ENCODE data around the gene OXGR1.

OXGR1 gene

GRCh38 chr13:96994017-96994857 is at the start of gene OXGR1:
TSS of gene OXGR1 (minus strand) at chr13:96994476. CDS start at chr13:96987759, 6,717 bp downstream.
- Histone ChIP-seq H3K9me3 (ENCODE audit: low read length) (no peaks in the 10 kb centered on the region), H4K20me1 (ENCODE audit: insufficient read depth, low read length) (no peaks in the 10 kb centered on the region), H3F3A (ENCODE audit: insufficient read depth, low read length) (no peaks in the 10 kb centered on the region), H3K4me2 (ENCODE audit: low read length) (no peak within 1 kb of the TSS), H3K27ac (ENCODE audit: low read depth, low read length, poor library complexity, severe bottlenecking) (no peak within 1 kb of the TSS), H2AFZ (ENCODE audit: low read length) (no peak within 1 kb of the TSS), H3K36me3 (ENCODE audit: insufficient read depth, low read length) (no peaks in the 10 kb centered on the region), H3K4me3 (ENCODE audit: low read depth, low read length, poor library complexity, severe bottlenecking) (no peak within 1 kb of the TSS), H3K9me2 (ENCODE audit: low read depth, low read length) (no peaks in the 10 kb centered on the region), H3K27me3 (ENCODE audit: insufficient read depth, low read length) (no peaks in the 10 kb centered on the region; the same call in 1 of the 2 replicates), H3K4me1 (ENCODE audit: insufficient read depth, low read length, severe bottlenecking) (no peaks in the 10 kb centered on the region), H3K9ac (ENCODE audit: low read length) (no peak within 1 kb of the TSS), H3K79me2 (ENCODE audit: insufficient read depth, low read length) (no peaks in the 10 kb centered on the region)
- no peak for TF ChIP-seq EZH2 (IDR thresholded peaks at IDR 0.05; ENCODE audit: borderline replicate concordance, low read length)
- no peak for TF ChIP-seq CTCF (IDR thresholded peaks at IDR 0.05; ENCODE audit: low read length)

GRCh38 chr13:97043302-97043701 is 49.0 kb upstream of the OXGR1 start:
- no peak for TF ChIP-seq EZH2 (IDR thresholded peaks at IDR 0.05; ENCODE audit: borderline replicate concordance, low read length)
- TF ChIP-seq CTCF (IDR thresholded peaks at IDR 0.05; ENCODE audit: low read length): no peak
- H4K20me1 ChIP-seq (ENCODE audit: insufficient read depth, low read length): no peaks in the 10 kb centered on the region
- H3K4me3 ChIP-seq (ENCODE audit: low read depth, low read length, poor library complexity, severe bottlenecking): no peak overlapping the region
- H3K4me1 ChIP-seq (ENCODE audit: insufficient read depth, low read length, severe bottlenecking): no peaks in the 10 kb centered on the region
- H3K9ac ChIP-seq (ENCODE audit: low read length): no peak overlapping the region
- no peaks in the 10 kb centered on the region for H3K27me3 ChIP-seq (ENCODE audit: insufficient read depth, low read length)
- H3K9me2 ChIP-seq (ENCODE audit: low read depth, low read length): 0 out of 2 replicates have a peak, but pooled peaks cover 3% of the 10 kb centered on the region
- no peak overlapping the region for H2AFZ ChIP-seq (ENCODE audit: low read length)
- H3K4me2 ChIP-seq (ENCODE audit: low read length): no peak overlapping the region
- H3K9me3 ChIP-seq (ENCODE audit: low read length): no peaks in the 10 kb centered on the region
- H3K79me2 ChIP-seq (ENCODE audit: insufficient read depth, low read length): no peaks in the 10 kb centered on the region
- no peaks in the 10 kb centered on the region for H3F3A ChIP-seq (ENCODE audit: insufficient read depth, low read length)
- no peaks in the 10 kb centered on the region for H3K36me3 ChIP-seq (ENCODE audit: insufficient read depth, low read length)
- no peak overlapping the region for H3K27ac ChIP-seq (ENCODE audit: low read depth, low read length, poor library complexity, severe bottlenecking)

- Histone ChIP-seq H3K9ac (ENCODE audit: low read length) (no peak overlapping the region), H3F3A (ENCODE audit: insufficient read depth, low read length) (no peaks in the 10 kb centered on the region), H3K79me2 (ENCODE audit: insufficient read depth, low read length) (no peaks in the 10 kb centered on the region), H3K4me2 (ENCODE audit: low read length) (no peak overlapping the region), H3K27ac (ENCODE audit: low read depth, low read length, poor library complexity, severe bottlenecking) (no peak overlapping the region), H3K36me3 (ENCODE audit: insufficient read depth, low read length) (no peaks in the 10 kb centered on the region), H3K4me1 (ENCODE audit: insufficient read depth, low read length, severe bottlenecking) (no peaks in the 10 kb centered on the region), H3K9me3 (ENCODE audit: low read length) (no peaks in the 10 kb centered on the region), H2AFZ (ENCODE audit: low read length) (no peak overlapping the region), H3K4me3 (ENCODE audit: low read depth, low read length, poor library complexity, severe bottlenecking) (no peak overlapping the region), H3K9me2 (ENCODE audit: low read depth, low read length) (no peaks in the 10 kb centered on the region), H4K20me1 (ENCODE audit: insufficient read depth, low read length) (no peaks in the 10 kb centered on the region), H3K27me3 (ENCODE audit: insufficient read depth, low read length) (no peaks in the 10 kb centered on the region)
- TF ChIP-seq EZH2 (IDR thresholded peaks at IDR 0.05; ENCODE audit: borderline replicate concordance, low read length) (no peak), CTCF (IDR thresholded peaks at IDR 0.05; ENCODE audit: low read length) (0 out of 2 replicates have a peak, but pooled peaks have one; percentile 28)
These were observed 36.6 kb upstream of the OXGR1 start for GRCh38 chr13:97030705-97031452.
